HEK293T (cell line): ENCODE measurements around the gene JAZF1.

Source experiments
- CTCF ChIA-PET: fragments of 350-600 bp; formaldehyde crosslinking; extraction: SDS; loops from one replicate; lab custom pipeline; 2021; ENCODE audit warnings: antibody characterized with exemption, inconsistent platforms; lab: Yijun Ruan, JAX
- POLR2A ChIA-PET: fragments of 350-600 bp; formaldehyde crosslinking; extraction: SDS; loops from one replicate; lab custom pipeline; 2020; ENCODE audit warnings: antibody characterized with exemption, inconsistent platforms; lab: Yijun Ruan, JAX
- DNase-seq: peaks from one replicate; pipeline ENCODE4 v3.0.0; 2012; ENCODE audit warnings: mixed read lengths; ENCODE audit errors: extremely low spot score
- ARNT ChIP-seq: fragments of 450-650 bp; IDR thresholded peaks from 2 replicates; pipeline ENCODE4 v1.6.1; 2017; ENCODE audit warnings: mild to moderate bottlenecking
- BHLHE40 ChIP-seq: fragments of 450-650 bp; IDR thresholded peaks from 2 replicates; pipeline ENCODE4 v1.6.1; 2016; ENCODE audit warnings: mild to moderate bottlenecking, moderate library complexity, borderline replicate concordance
- CTBP1 ChIP-seq: fragments of 450-650 bp; IDR thresholded peaks from 2 replicates; pipeline ENCODE4 v1.6.1; 2016; ENCODE audit warnings: borderline replicate concordance
- ELF4 ChIP-seq: fragments of 450-650 bp; IDR thresholded peaks from 2 replicates; pipeline ENCODE4 v1.6.1; 2017; ENCODE audit warnings: antibody characterized with exemption
- FOXA1 ChIP-seq: fragments of 450-650 bp; IDR thresholded peaks from 2 replicates; pipeline ENCODE4 v1.6.1; 2016; ENCODE audit warnings: mild to moderate bottlenecking
- FOXK2 ChIP-seq: fragments of 450-650 bp; IDR thresholded peaks from 2 replicates; pipeline ENCODE4 v1.6.1; 2016; ENCODE audit warnings: mild to moderate bottlenecking
- FOXM1 ChIP-seq: fragments of 450-650 bp; IDR thresholded peaks from 2 replicates; pipeline ENCODE4 v1.6.1; 2017; ENCODE audit warnings: mild to moderate bottlenecking, borderline replicate concordance
- HDGF ChIP-seq: fragments of 450-650 bp; IDR thresholded peaks from 2 replicates; pipeline ENCODE4 v1.6.1; 2017; ENCODE audit warnings: antibody characterized with exemption, borderline replicate concordance
- L3MBTL2 ChIP-seq: fragments of 450-650 bp; conservative IDR thresholded peaks from 2 replicates; pipeline ENCODE4 v1.6.1; 2016; ENCODE audit warnings: mild to moderate bottlenecking
- LEF1 ChIP-seq: fragments of 450-650 bp; IDR thresholded peaks from 2 replicates; pipeline ENCODE4 v1.6.1; 2017; ENCODE audit warnings: mild to moderate bottlenecking, borderline replicate concordance
- NFRKB ChIP-seq: fragments of 450-650 bp; IDR thresholded peaks from 2 replicates; pipeline ENCODE4 v1.6.1; 2016; ENCODE audit warnings: mild to moderate bottlenecking, moderate library complexity
- SP1 ChIP-seq: fragments of 450-650 bp; IDR thresholded peaks from 2 replicates; pipeline ENCODE4 v1.6.1; 2017
- SUZ12 ChIP-seq: fragments of 450-650 bp; IDR thresholded peaks from 2 replicates; pipeline ENCODE4 v1.6.1; 2016; ENCODE audit warnings: mild to moderate bottlenecking
- TARDBP ChIP-seq: fragments of 450-650 bp; IDR thresholded peaks from 2 replicates; pipeline ENCODE4 v1.6.1; 2016
- ZNF384 ChIP-seq: fragments of 450-650 bp; IDR thresholded peaks from 2 replicates; pipeline ENCODE4 v1.6.1; 2016
- TF ChIP-seq, protein P1 (sequence below): fragments of 450-650 bp; IDR thresholded peaks from 2 replicates; pipeline ENCODE4 v1.6.1; 2016

JAZF1 gene

DNA sequence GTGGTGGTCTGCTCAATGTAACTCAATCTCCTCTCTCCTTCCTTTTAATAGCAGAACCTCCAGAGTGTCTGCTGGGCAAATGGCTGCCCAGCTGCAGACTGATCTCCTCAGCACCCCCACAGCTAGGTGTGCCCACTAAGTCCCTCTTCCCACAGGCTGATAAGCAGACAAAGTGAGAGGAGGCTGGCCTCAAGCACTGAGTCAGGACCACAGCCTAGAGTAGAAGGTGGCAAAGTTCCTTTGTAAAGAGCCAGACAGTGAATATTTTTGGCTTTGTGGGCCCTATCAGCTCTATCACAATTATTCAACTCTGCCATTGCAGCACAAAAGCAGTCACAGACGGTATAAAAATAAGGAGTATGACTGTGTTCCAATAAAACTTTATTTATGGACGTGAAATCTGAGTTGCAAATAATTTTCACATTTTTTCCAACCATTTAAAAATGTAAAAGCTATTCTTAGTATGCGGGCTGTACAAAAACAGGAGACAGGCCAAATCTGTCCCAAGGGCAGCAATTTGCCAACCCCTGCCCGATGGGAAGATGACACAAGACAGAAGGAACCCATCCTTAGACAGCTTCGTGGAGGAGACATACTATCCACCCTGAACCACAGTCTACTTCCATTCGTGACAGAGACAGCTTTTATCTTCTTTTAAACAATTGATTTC, 23.4 kb downstream of the JAZF1 start:
- TF ChIP-seq, protein P1, sequence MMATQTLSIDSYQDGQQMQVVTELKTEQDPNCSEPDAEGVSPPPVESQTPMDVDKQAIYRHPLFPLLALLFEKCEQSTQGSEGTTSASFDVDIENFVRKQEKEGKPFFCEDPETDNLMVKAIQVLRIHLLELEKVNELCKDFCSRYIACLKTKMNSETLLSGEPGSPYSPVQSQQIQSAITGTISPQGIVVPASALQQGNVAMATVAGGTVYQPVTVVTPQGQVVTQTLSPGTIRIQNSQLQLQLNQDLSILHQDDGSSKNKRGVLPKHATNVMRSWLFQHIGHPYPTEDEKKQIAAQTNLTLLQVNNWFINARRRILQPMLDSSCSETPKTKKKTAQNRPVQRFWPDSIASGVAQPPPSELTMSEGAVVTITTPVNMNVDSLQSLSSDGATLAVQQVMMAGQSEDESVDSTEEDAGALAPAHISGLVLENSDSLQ = no peak
- no peak for TF ChIP-seq TARDBP
- no peak for TF ChIP-seq NFRKB
- TF ChIP-seq ZNF384 = no peak
- no peak for TF ChIP-seq SUZ12
- no peak for TF ChIP-seq FOXK2
- no peak for TF ChIP-seq HDGF
- TF ChIP-seq ARNT = no peak
- CTCF ChIA-PET = no interaction called here
- POLR2A ChIA-PET = no interaction called here
- no peak for DNase-seq

DNA sequence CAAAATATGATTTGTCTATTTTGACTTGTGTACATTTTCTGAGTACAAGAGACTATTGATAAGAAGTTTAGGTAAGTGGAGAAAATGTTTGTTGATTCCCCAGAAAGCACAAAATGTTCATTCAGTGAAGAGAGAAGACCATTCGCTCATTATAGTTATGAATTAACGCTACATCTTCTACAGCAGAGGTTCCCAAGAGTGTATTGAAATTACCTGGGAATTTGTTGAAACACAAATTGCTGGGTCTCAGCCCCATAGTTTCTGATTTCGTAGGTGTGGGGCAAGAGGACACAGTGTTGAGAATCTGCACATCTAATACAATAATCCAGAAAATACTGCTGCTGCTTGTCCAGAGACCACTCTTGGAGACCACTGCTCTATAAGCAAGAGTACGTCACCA, 24.2 kb downstream of the JAZF1 start:
- CTCF ChIA-PET = no interaction called here
- POLR2A ChIA-PET = no interaction called here
- TF ChIP-seq ZNF384 (no peak), SP1 (no peak), HDGF (no peak), SUZ12 (no peak), FOXA1 (no peak), ARNT (no peak), FOXM1 (no peak), CTBP1 (no peak), LEF1 (no peak), FOXK2 (no peak), NFRKB (no peak)
- TF ChIP-seq, protein P1 = no peak

DNA sequence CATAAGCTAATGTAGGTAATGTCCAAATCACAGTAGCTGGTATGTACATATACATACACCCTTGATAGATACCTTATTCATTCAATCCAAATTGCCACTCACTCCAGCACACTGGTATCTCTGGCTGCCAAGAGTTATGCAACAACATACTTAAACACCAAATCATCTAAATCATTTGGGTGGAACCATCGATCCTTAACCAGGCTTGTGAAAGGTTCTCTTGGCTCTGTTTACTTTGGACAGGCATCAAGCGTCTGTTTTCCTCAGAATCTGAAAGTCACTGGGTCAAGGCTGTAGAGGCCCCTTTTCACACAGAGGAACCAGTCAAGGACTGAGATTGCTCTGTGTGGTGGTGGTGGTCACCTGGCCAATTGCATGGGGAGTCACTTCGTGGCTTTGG, 24.6 kb downstream of the JAZF1 start:
- no peak for DNase-seq
- CTCF ChIA-PET = no interaction called here
- TF ChIP-seq NFRKB (no peak), FOXA1 (no peak), FOXK2 (no peak), LEF1 (no peak), ELF4 (no peak), TARDBP (no peak), CTBP1 (no peak), ZNF384 (no peak), HDGF (no peak)
- TF ChIP-seq, protein P1 = no peak
- POLR2A ChIA-PET = no interaction called here

More for the DNA sequence above, 24.2 kb downstream of the JAZF1 start:
- DNase-seq = no peak

DNA sequence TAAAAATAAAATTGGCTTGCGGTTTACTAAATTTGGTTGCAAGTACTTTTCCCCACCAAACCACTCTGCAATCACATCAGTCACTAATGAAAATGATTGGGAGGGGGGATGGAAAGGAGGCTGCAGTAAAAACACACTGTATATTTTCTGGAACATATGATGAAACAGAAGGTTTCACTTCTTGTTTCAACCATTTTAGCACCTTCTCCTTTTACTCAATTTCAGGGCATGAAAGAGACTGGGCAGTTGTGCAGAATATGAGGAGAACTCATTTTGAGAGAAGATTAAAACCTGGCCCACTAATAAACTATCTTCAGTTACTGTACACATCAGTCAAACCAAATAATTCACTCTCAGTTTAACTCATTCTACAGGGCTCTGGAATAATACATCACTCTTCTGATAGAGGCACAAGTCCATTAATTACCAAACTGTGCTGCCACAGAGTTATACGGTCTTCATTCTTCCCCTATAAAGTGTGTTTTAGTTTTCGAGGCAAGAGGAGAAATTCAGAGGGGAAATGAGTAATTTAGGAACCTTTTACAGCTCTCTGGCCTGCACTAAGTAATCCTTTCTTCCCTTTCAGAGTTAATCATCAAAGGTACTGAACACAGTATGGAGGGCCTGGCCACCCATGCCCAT, 25.5 kb downstream of the JAZF1 start:
- POLR2A ChIA-PET = no interaction called here
- no peak for DNase-seq
- no peak for TF ChIP-seq L3MBTL2
- no peak for TF ChIP-seq HDGF
- TF ChIP-seq FOXA1 = no peak
- TF ChIP-seq SP1 = no peak
- TF ChIP-seq NFRKB = no peak
- TF ChIP-seq LEF1 = no peak
- TF ChIP-seq ARNT = no peak
- TF ChIP-seq, protein P1 = no peak
- TF ChIP-seq TARDBP = no peak
- no peak for TF ChIP-seq ZNF384
- TF ChIP-seq SUZ12 = no peak
- TF ChIP-seq ELF4 = no peak
- no peak for TF ChIP-seq FOXM1
- TF ChIP-seq FOXK2 = no peak
- no peak for TF ChIP-seq CTBP1
- no peak for TF ChIP-seq BHLHE40
- CTCF ChIA-PET = no interaction called here

DNA sequence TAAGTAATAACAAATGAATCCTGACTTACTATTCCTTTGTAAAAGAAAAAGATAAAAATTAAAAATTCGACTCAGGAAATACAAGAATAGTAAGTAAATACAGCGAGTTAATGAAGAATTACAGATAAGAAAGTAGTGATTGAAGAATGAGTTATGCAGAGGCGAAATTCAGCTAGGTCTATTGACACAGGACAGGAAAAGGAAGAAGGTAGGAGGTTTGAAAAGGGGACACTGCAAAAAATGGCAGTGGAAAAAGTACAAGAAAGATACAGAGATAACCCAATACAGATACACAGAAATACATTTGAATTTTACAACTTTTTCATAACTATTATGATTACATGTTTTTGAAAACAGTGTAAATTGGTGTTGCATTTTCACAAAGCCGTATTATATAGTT, 28.0 kb downstream of the JAZF1 start:
- TF ChIP-seq BHLHE40 (no peak), TARDBP (no peak), ARNT (no peak)
- ChIA-PET CTCF (no interaction called here), POLR2A (no interaction called here)
- no peak for DNase-seq

DNA sequence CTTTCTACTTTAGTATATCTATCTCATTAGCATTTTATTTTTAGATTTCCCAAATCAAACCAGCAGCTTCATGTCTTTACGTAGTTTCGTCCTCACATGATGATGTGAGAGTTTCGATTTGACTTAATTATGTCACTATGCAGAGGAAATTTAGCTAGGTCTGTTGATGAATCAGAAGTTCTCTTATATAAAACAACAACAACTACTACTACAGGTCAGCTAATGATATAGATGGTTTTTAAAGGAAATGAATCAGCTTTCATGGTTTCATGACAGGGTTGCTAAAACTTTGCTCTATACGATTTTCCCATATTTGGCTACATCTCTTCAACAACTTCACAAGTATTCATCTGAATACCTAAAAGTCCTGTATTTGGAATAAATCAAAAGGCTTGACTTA, 28.6 kb downstream of the JAZF1 start:
- ChIA-PET POLR2A (no interaction called here), CTCF (no interaction called here)
- no peak for DNase-seq
- no peak for TF ChIP-seq TARDBP
